Measurements from ENCODE around the gene LTBP1.
"Not testable (repeated sequence)": the region's sequence is repeated elsewhere in the genome, so short reads cannot be mapped to it uniquely, and the experiment has no call there.

LTBP1 gene

DNA sequence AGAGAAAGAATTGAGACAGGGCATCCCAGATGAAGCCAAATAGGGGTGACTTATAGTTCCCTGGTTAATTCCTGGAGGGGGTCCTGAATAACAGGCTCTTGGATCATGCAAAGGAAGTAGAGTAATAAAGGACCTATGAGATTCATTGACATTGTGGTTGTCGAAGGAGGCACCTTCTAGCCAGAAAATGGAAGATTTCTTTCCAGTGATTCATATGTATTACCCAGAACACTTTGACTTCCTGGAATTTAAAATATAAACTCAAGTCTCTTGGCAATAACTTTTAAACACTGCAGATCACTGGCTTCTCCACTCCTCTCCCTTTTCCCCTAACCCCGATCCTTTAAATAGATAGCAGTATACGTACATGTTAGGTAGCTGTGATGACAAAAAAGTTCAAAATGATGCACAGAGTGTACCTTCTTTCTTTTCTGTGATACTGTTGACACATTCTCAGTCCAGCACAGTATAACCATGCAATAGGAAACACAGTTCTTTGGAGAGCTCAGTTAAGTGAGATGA is 211.8 kb downstream of the LTBP1 start:
- no peak for DNase-seq

DNA sequence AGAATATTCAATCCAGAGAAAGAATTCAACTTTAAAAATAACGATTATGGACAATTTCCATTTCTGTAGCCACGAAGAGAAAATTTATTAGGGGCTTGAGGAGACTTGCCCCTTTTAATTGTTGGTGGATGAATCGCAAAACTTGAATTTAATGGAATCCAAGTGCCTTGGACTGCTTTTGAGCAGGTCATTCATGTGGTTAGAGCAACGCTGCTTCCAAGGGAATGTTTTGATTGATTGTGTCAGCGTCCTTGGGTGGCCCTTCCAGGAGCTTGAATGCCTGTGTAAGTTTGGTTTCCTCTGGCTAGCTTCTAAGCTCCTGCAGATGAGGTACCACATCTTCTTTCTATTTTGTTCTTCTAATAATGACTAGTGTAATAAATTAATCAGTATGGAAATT is 213.4 kb downstream of the LTBP1 start:
- no peak for DNase-seq

DNA sequence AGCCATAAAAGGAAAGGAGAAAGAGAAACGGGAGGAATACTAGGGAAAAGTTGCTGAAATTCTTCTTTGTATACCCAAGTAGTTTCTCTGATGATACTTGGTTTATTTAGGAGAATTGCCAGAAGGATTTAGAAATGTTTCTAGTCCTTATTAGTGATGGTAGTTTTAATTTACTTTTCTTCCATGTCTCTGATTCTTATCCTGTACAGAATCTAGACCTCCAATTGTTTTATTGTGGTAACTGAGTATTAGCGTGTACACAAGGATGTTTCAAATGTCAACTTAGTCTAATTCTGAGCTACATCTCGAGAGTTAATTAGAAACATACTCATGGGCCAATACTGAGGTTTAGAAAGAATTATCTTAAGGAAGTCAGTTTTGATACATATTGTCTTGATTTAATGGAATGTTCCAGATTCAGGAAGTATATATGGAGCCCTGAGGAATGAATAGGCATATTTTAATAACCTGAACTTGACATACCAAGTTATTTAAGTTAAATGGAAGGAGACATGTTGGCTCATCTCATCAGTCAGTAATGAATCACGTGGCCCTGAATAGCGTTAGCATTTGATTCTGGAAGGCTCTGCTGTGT is 219.6 kb downstream of the LTBP1 start:
- no peak for DNase-seq

GRCh38 chr2:33167622-33168245 is 221.0 kb downstream of the LTBP1 start:
- peak in 1 of 5 experiments; percentile 30 for DNase-seq

DNA sequence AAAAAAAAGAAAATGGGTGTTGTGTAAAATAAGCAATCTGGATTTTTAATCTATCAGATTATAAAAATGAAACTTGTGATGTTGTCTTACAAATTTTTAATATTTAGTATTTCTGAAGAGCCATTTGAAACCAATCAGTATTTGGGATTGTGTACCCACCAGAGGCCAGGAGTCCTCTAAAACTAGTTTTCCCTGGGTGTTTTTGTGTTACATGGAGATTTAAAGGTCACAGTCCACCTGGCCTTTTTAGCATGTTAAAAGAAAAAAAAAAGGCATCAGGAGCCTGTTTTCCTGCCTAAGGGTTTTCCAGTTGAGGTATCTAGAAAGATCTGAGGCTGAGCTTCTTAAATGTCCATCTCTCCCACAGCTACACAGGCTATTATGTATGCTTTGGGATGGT is 221.7 kb downstream of the LTBP1 start:
- no peak for DNase-seq

DNA sequence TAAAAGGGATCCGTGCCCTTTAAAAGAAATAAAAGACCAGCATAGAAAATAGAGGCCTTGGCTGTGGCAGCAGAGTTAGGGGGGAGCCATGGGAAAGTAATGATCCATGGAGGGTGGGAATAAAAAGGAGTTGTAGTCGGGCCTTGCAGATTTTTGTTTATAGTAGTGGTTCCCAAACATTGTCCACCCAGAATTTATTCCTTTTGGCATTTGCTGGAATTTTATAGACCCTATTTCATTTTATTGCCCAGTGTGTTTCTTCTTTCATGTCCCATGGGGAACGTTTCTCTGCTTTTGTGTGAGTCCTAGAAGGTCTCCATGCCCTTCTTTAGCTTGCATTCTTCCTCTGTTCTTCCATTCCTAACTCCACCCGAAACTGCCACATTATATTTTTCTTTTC is 222.2 kb downstream of the LTBP1 start:
- no peak for DNase-seq

- not testable (repeated sequence) for DNase-seq
Observed at GRCh38 chr2:33170251-33170650, 223.5 kb downstream of the LTBP1 start.

- no peak for DNase-seq
Observed at GRCh38 chr2:33177627-33178026, 230.9 kb downstream of the LTBP1 start.

GRCh38 chr2:33178209-33178608 is 231.5 kb downstream of the LTBP1 start:
- DNase-seq: no peak

DNA sequence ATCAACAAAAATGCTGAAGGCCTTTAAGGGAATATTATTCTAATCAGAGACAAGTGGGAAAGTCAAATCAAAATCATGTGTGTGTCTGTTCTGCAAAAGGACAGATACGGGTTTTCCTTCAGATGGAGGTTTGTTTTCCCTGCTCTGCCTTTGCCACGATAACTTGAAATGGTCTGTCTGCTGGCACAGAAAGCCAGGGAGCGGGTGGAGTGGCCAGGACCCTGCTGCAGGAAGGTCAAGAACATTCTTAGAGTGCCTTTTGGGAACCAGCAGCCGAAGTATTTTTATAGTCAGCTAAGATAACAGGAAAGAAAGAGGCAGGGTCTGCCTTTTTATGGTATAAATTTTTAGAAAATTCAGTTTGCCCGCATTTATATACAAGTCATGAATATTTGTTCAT is 234.2 kb downstream of the LTBP1 start:
- no peak for DNase-seq

DNA sequence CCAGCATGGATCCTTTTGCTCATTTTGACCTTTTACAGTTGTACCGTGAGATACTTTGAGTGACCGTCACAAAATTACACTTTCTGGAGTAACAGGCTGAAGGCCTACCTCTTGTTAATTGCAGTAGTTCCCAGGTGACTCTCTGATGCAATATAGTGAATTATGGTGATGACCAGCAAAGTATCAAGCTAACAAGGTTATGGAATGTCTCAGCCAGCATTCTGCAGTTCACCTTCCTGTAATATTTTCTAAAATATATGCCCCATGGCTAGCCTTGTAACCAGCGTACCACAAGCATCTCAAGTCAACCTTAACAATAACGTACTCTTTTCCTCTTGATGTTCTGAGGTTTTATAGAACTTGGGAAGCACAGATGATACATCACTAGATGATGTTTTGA is 234.7 kb downstream of the LTBP1 start:
- no peak for DNase-seq

- DNase-seq: no peak
Observed at GRCh38 chr2:33184041-33184440, 237.3 kb downstream of the LTBP1 start.

DNA sequence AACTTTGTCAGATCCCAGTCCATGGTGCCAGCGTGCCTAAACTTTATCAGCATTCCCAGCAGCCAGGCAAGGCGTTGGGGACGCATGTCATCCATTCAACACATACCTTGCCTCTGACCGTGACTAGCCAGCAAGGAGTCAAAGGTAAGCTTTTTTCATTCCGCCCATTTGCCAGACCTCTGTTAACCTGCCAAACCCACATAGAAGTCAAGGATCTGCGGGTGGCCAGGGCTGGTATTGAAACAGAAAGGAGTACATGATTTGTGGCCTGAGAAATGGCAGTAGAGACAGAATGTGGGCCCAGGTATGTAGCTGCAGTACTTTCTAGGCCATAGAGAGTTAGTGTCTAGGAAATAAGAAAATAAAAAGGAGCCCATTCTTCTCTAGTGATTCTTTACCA is 240.2 kb downstream of the LTBP1 start:
- DNase-seq: no peak

GRCh38 chr2:33188799-33189198 is 242.0 kb downstream of the LTBP1 start:
- DNase-seq: no peak

DNA sequence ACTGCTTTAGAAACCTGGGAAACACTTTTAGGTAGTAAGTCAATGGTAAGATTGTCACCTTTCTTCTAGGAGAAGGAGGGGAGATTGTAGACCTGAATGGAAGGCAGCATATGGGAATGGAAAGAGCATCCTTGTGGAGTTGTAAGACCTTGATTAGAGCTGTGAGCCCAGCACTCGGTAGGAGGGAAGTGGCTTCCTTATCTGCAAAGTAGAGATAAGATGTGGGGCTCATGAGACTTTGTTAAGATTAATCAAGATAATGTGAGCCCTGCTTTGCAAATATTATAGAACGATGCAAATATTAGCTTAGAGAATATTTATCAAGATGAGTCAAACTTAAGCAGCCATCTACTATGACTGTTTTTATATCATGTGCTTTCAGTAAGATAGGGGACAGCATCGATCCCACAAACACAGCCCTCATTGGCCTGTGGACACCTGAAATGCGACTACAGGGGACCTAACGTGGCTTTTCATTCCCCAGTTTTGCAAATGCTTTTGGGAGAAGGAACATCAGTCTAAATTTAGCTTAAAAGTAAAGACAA is 243.7 kb downstream of the LTBP1 start:
- no peak for DNase-seq

DNA sequence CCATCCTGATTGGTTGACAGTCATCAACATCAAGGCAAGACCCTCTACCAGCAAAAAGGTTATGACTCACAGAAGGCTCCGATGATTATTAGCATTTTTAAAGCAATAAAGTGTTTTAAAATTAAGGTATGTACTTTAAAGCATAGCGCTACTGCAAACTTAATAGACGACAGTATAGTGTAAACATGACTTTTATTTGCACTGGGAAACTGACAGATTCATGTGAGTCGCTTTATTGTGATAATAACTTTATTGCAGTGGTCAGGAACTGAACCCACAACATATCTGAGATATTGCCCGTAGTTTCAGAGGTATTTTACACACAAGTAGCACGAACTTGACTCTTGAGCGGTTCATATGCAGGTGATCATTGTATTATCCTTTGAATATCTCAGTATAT is 249.1 kb downstream of the LTBP1 start:
- DNase-seq: no peak

DNA sequence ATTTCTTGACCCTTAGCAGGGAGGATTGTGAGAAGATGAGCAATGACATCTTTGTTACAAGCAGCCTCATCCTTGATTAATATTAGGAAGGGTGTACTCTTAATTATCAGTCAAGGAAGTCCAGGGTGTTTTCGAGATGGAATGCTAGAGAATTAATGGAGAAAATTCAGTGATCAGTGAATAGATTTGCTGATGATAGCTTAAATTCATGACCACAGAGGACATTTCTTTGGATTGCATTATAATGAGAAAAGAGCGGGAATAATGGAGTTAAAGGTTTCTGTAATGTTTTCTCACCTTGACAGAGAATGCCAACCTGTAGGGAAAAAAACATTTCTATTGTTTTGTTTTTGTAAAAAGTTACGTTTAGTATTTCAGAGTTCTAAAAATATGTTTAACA is 249.9 kb downstream of the LTBP1 start:
- no peak for DNase-seq

DNA sequence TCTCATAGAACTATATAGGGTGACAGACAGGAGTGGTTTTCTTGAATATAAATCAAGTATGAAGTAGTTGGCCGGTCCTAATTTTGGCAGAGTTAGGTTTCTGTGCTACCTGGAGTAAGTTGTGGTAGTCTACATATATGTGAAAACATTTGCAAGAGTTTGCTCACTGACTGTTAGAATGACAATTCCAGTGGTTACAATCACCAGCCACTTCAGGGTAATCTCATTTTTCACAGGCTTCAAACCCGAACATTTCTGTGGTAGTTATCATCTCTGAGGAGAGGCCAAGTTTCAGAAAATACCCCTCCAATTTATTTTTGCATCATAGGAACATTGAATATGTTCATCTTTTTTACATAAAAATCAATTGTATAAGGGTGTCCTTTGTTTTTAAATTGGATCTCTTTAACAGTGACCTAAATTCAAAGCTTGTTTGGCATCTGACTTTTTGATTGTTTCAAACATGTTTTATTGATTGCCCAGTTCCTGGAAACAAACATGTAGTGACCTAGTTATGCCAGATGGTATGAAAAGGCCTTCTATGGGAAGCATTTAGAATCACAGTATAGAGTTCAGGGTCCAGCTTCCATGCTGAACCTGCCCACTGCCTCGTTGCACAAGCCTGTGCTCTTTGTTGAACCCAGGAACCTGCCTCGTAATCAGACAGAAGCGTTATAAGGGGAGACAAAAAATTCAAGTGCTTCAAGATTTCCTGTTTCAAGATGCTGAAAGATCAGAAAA is 250.6 kb downstream of the LTBP1 start:
- DNase-seq: no peak

DNA sequence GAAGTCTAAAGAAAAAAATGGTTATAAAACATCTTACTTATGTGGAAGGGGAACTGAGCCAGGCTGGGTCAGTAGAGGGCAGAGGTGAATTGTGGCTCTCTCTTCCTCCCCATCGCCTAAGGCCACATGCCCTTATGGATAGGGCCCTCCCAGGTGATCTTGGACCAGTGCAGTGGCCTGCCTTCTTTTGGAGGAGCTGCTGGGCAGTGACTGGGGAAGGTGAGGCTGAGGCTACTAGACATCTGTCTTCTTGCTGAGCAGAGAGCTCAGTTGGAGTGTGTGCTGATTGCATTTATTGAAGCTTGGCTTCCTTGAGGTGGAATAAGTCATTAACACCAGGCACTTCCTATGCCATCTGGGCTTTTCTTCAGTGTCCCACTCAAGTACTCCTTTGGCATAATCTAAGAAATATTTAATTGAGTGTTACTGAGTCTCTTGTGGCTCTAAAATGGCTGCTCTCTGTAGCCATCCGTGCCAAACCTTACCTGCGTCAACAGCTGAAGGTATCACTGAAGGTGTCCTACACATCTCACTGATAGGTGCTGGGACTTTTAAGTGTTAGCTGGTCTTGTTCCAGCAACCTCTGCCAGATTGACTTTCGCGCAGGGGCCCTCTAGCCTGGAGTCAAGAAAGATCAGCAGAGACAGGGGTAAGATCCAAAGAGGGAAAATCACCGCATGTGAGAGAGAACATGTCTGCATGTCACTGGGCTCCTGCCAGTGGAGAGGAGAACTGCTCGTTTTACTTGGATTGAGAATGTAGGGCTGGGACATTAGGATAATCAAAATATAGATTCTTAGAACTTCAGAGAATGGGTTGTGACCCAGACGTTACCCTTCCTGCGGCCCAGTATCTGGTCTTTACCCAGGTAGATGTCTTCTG is 256.1 kb downstream of the LTBP1 start:
- DNase-seq: no peak

- DNase-seq: no peak
Observed at GRCh38 chr2:33204945-33205344, 258.2 kb downstream of the LTBP1 start.

DNA sequence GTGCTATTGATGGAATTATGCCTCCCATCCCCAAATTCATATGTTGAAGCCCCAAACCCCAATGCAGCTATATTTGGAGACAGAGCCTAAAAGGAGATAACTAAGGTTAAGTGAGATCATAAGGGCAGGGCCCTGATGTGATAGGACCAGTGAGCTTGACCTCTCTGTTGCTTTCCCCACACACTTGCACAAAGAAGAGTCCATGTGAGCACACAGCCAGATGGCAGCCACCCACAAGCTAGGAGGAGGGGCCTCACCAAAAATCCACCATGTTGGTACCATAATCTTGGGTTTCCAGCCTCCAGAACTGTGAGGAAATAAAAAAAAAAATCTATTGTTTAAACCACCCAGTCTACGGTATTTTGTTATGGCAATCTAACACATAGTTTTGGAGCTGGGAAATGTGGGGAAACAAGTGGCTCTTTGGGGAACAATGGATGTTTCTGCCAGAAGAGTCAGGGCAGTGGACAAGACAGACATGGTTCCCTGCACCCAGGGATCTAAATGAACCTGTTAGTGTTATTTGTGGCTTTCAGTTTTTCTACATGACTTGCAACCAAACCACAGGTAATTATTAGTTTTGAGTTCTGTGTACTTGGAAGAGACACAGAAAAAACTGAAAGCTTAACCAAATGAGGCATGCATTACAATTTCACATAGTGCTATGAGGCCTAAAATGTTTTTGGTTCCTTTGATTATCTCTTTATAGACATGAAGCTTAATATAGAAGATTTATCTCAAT is 259.1 kb downstream of the LTBP1 start:
- peak in 1 of 5 experiments; percentile 11 for DNase-seq

GRCh38 chr2:33207151-33207740 is 260.5 kb downstream of the LTBP1 start:
- no peak for DNase-seq
